SU-DHL-6 (cell line): ENCODE measurements around the gene RNASET2.

Experiments
- CTCF ChIP-seq: fragments of 200-600 bp; sonication (generic); IDR thresholded peaks from one replicate; pipeline ENCODE4 v1.5.1; 2017; ENCODE audit warnings: antibody characterized with exemption, mild to moderate bottlenecking, low read length, moderate library complexity; ENCODE audit not compliant: insufficient read depth, poor library complexity, severe bottlenecking
- EZH2phosphoT487 ChIP-seq: fragments of 200-600 bp; sonication (generic), shearing (Covaris generic); conservative IDR thresholded peaks from 2 replicates; pipeline ENCODE4 v1.6.1; 2018; ENCODE audit warnings: mild to moderate bottlenecking, antibody characterized with exemption, low read length, moderate library complexity, mixed read lengths

GRCh38 chr6:167005350-167006159, 49.2 kb upstream of the RNASET2 start:
- TF ChIP-seq CTCF (no peak), EZH2phosphoT487 (no peak)
